Endometrial microvascular endothelial cells (primary cell): ENCODE results near the gene PLEKHA1. TPM values are rescaled to one million over a fixed set of nuclear protein-coding genes. Genes with fewer than 3 reads are reported as not detected.

Experiments used
- in situ Hi-C: cut with HindIII; loops from 2 replicates; pipeline ENCODE4 v1.10.0; 2017; ENCODE audit warnings: low sequenced_read_pairs, low pct_unique_long_range_greater_than_20kb; ENCODE audit errors: inconsistent ontology term
- total RNA-seq: library from RNA; depleted of rRNA; stranded (reverse); fragments of >200 nt; gene quantifications from one replicate; pipeline ENCODE4 v1.2.3, GENCODE V29; 2015; ENCODE audit errors: inconsistent ontology term

Gene PLEKHA1
- total RNA-seq, 1 donor from 2014 or later: 36.1 TPM

DNA sequence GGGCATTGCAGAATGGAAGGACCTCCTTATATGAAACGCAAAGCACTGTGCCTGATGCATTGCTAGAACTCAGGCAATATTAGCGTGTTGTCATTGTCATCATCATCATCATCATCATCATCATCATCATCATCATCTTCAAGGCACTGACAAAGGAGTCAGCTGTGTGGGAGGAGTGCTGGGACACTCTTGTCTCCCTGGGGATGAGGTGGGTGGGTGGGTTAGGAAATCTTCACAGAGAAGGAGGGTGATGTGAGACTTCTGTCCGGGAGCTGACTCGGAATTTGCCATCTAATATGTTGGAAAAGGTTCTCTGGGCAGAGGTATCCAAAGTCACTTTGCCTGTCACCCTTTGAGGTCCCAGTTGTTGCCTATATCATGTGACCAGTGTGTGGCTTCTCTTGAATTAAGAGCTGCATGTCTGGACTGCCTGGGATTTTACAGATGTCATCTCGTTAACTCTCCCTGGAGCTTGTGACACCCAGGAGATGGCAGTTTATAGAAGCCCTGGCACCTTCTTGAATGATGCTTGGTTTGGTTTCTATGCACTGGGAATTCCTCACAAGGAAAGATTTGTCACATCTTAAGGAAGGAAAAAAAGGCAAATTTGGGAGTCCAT lies 93.9 kb downstream of the PLEKHA1 start:
- in situ Hi-C loops: no loop called here

DNA sequence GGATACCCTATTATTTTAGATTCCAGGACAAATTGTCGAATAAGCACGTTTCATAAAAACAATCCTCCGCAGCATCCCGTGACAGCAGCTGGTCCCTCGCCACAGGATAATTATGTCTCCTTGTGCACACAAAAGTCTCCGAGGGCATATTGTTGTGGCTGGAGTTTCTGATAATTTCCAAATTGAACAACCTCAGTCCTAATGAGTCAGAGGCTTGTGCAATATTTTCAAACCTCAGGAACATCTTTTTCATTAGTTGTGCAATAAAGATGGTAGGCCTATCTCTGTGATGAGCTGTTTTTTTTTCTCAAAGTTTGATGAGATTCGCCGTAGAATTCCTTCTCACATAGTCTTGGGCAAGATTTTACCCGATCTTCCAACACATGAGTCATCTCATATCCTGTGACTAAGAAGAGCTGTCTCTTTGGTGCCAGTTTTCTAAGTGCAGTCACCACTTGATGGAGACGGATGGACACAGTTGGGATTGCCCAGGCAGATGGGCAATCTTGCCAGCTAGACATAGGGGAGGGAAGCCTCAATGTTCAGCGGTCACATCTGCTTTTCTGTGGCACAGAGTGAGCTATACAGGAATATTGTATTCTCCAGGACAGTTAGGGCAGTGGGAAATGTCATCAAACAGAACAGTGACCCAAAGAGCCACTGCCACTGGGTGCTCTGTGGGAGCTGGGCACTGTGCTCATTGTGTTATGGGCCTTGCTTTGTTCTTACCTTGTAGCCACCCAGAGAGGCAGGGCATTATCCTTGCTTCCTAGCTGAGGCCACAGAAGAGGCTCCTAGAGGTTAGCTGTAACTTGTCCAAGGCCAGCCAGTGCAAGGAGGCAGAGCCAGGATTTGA lies 94.6 kb downstream of the PLEKHA1 start:
- in situ Hi-C loops: no loop called here

DNA sequence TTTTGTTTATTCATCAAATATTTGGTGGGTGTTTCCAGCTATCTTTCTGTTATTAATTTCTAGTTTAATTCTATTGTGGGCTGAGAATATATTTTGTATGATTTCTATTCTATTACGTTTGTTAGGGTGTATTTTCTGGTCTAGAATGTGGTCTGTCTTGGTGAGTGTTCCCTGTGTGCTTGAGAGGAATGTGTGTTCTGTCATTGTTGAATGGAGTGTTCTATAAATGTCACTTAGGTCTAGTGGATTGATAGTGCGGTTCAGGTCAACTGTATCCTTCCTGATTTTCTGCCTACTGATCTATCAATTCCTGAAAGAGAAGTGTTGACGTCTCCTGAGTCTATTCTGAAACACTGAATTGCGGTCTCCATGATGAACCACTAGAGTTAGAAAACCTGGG lies 95.3 kb downstream of the PLEKHA1 start:
- in situ Hi-C loops: no loop called here

DNA sequence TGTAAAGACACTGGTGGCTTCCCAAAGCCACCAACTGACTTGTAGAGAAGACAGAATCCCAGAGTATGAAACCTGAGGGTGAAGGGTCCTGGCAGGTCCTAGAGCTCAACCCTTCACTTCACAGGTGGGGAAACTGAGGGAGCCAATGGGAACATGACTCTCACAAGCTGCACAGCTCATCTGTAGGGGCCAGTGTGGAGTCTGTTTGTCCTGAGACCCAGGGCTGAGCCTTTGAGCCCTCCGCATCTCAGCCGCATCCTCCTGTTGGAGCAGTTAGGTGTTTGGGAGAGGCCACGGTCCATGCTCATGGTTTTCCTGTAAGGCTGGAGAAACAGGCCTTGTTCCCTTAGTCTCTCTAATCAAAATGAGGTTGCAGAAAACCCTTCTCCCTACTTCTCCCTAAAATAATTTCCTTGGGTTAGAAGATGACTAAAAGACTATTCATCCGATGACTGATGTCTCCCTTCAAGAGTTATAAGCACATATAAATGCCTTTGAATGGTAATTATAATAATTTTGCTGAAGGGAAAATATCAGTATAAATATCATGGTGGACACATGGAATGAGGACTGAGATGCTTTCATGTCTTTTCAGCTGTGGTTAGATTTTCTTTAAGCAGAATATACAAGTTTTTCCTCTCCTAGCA lies 97.1 kb downstream of the PLEKHA1 start:
- in situ Hi-C loops: no loop called here

DNA sequence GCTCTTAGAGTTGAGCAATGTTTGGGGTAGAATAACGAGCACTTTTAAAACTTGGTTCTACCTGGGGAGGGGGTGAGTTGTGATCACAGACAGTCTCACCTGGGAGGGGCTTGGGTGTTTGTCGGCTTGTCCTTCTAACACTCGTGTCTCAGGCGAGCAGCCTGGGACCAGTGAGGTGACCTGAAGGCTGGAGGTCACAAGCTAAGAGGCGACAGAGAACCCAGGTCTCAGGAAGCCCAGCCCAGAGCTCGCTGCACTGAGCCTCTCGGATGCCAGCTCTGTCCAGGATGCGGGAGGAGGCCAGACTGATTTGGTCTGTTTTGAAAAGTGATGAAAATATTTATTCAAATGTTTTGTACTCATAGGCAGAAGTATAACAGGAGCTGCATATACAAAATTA lies 98.6 kb downstream of the PLEKHA1 start:
- in situ Hi-C loops: no loop called here

DNA sequence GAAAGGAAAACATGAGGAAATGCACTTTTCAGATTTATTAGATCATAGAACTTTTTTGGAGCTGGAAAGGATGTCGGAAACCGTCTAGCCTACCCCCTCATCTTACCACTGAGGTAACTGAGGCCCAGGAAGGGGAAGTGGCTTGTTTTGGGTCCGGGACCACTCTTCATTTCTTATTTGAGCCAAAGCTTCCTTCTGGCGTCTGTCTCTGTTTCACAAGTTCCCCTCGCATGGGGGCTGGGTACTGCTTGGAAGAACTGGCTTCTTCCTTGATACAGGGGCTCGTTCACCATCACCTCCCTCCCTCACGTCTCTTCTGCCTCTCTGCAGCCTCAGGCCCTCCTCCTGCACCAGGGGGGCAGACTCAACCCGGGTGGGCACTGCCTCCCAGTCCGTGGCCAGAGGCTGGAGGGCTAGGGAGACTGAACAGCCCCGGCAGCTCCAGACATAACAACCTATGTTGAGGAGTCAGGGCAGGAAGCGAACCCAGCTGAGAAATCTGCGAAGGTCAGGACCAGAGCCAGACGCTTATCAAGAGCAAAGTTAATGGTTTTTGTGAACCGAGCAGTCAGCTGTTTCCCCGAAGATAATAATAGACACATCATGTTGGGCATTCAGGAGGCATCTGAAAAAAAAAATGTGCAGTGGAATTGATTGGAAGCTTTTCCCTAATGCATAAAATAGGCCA lies 99.8 kb downstream of the PLEKHA1 start:
- in situ Hi-C loops: no loop called here

DNA sequence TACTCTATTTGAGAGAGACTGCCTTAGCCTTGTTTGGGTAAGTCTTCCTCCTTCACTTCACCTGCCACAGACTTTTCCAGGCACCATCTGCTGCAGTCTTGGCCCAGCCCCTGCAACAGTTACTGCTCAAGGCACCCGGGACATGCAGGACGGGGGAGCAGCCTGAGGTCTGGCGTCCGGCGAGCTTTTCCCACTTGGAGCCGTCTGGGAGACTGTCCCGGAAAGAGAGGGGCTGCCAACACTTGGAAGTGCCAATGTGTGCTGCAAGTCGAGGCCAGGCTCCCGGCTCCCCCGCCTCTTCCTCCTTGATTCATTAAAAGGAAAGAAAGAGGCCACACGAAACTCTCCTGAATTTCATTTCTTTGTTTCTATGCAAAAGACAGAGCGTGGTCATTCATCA lies 100.6 kb downstream of the PLEKHA1 start:
- in situ Hi-C loops: no loop called here

DNA sequence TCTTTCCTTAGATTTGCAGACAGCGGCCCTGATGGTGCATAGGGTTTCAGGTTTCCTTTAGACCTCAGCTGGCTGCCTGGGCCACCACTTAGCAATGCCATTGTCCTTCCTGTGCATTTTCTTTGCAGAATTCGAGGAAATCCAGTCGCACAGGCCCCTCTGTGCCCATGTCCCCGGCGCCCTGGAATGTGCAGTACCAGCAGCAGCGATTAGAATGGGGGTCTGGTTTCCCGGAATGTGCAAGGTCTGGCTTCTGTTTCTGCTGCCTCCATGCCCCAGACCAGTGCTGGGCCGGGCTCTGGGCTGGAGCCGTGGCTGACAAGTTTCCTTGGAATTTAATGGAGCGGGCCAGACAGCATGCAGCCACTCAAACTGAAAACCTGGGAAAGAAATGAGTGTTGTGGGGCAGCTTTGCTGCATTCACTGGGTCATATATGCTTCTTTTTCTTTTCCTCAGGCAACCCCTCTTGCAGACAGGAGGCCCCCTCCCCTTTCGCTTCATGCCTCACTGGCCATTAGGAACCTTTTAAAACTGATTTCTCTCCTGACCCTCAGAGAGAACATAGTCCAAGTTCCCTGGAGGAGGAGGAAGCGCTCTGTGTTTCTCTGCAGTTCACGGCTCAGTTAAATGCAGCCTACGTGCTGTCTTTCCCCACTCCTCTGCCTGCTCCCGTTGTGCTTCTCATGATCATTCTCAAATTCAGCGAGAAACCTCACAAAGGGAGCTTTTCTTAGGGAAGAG lies 101.3 kb downstream of the PLEKHA1 start:
- in situ Hi-C loops: no loop called here

DNA sequence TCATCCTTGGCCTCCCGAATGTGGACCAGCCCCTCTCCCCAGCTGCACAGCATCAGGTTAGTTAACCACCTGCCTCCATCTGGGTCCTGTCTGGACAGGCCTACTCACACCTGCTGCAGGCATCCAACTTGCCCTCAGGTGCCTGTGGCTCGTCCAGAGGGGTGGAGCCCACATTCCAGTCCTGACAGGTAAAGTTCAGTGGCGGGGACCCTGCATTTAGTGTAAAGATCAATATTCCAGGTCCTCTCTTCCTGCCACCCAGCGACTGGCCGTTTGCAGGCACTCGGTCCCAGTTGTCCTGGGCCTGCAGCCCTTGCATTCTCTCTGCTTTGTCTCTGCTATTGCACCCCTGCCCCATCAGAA lies 101.8 kb downstream of the PLEKHA1 start:
- in situ Hi-C loops: no loop called here

DNA sequence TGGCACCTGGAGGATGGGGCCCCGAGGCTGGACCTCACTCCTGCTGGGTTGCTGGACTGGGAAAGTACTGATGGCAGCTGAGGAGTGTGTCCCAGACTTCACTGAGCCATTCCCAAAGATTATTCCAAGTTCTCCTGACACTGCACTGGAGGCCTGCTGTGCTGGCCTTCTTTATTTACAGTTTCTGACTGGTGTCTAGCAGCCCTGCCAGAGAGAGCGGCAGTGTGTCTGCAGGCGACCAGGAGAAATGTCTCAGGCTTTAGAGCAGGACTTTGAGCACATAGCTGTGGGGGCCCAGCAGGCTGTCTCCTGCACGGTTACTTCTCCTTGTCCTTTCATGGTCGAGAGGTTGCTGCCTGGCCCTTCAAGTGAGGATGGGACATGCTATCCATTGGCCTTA lies 102.9 kb downstream of the PLEKHA1 start:
- in situ Hi-C loops: no loop called here

DNA sequence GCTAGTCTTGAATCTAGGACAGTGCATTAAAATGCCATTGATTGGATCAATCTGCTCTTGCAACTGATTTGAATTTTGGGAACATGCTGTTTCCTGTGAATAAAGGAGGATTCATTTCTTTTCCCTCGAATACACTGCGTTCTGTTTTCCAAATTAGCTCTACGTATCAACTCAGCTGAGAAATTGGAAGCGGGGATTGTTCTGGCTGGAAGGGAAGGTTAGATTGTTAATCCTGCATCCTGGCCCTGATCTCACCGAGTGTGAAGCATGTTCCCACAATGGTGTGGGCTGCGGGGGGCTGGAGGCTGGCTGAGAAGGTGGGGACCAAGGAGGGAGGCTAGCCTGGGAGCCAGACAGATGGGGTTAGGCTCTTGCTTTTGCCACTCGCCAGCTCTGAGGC lies 104.5 kb downstream of the PLEKHA1 start:
- in situ Hi-C loops: no loop called here

DNA sequence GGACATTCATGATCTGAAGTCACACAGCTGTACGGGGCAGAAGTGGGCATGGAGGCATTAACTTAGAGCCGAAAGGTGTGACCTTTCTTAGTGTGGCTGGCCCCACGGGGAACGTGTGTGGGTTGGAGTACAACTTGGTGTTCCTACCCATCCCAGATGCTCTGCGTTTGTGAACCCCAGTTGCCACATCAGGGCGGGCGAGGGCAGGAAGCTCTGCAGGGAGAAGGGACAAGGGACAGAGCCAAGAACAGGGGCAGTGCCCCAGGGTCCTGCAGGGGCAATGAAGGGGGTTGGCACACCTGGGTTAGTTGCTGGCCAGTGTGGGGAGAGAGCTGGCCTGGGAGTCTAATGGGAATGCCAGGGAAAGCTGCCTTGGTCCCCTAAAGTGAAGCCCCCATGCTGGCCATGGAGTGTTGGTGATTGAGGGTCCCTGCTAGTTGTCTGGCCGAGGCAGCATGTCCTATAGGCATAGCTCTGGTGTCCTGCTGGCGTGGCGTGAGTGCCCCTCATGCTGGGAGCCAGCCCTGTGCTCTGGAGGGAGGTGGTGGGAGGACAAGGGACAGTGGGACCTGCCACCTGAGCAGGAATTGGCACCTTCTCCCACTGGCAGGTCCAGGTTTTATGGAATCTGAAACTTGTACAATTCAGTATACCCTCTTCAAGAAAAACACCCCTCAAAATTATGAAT lies 105.8 kb downstream of the PLEKHA1 start:
- in situ Hi-C loops: no loop called here

DNA sequence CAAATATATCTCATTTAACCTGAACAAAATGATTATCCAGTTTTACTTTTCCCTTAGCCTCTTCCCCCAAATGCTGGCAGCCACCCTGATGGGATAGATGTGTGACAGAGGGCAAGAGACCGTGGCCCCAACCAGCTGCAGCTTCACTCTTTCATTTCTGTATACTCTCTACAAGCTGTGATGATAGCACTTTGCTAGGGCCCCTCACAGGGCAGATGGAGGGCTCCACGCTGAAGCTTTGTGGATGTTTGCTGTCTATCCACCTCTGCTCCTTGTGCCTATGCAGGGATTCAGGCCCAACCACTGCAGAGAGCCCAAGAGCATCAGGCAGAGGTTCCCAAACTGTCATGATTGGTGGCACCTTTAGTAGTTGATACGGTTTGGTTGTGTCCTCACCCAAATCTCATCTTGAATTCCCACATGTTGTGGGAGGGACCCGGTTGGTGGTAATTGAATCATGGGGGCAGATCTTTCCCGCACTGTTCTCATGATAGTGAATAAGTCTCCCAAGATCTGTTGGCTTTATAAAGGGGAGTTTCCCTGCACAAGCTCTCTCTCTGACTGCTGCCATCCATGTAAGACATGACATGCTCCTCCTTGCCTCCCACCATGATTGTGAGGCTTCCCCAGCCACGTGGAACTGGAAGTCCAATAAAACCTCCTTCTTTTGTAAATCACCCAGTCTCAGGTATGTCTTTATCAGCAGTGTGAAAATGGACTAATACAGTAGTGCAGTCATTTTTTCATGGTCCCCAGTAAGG lies 107.0 kb downstream of the PLEKHA1 start:
- in situ Hi-C loops: no loop called here

Other genes starting within 250 kb of the PLEKHA1 start
- gene BTBD16, start 103.4 kb upstream of the PLEKHA1 start, total RNA-seq: not detected
- not detected for gene ARMS2, start 79.9 kb downstream of the PLEKHA1 start, total RNA-seq
- gene HTRA1, start 86.8 kb downstream of the PLEKHA1 start, total RNA-seq: 60.0 TPM
- 0.09 TPM for gene DMBT1, start 186.0 kb downstream of the PLEKHA1 start, total RNA-seq